Measurements from ENCODE around the gene SLC7A8. TPM values are rescaled to one million over a fixed set of nuclear protein-coding genes. Genes with fewer than 3 reads are reported as not detected.

SLC7A8 gene
- total RNA-seq, 2 experiments from 2014 or later: 1.5 to 1.9 TPM

GRCh38 chr14:23093526-23093925 lies 89.9 kb downstream of the SLC7A8 start:
- POLR2A ChIA-PET: interaction anchor here (2.6 to 2.7 kb wide), 2 partner anchors 8 to 16 kb away, joined by 12 to 13 read pairs; no protein-coding TSS in a partner anchor
- CTCF ChIA-PET: interaction anchor here (1.4 to 5.2 kb wide), 6 partner anchors 13 to 134 kb away, joined by 4 to 56 read pairs (median 16); no protein-coding TSS in a partner anchor
- no peak for TF ChIP-seq CTCF (IDR thresholded peaks at IDR 0.05)

GRCh38 chr14:23093104-23093503 lies 90.4 kb downstream of the SLC7A8 start:
- Mint-ChIP-seq H3K27me3 (no peaks in the 10 kb centered on the region), H3K4me3 (no peak overlapping the region), H3K36me3 (ENCODE audit: low read depth) (peaks cover 39% of the 10 kb centered on the region), H3K27ac (no peak overlapping the region), H3K4me1 (ENCODE audit: low read depth) (peaks cover 38% of the 10 kb centered on the region), H3K9me3 (no peaks in the 10 kb centered on the region)
- POLR2A ChIA-PET: no interaction called here
- intact Hi-C loops (cut with micrococcal nuclease): no loop called here
- DNase-seq (no peak), ATAC-seq (no peak)
- no peak for TF ChIP-seq CTCF (IDR thresholded peaks at IDR 0.05)
- CTCF ChIA-PET: interaction anchor here (0.7 to 8.6 kb wide), 8 partner anchors 12 to 107 kb away, joined by 3 to 84 read pairs (median 6); partner anchors contain the start of gene CDH24

More at GRCh38 chr14:23093526-23093925, 89.9 kb downstream of the SLC7A8 start:
- DNase-seq: no peak
- no peak overlapping the region for H3K27ac Mint-ChIP-seq
- H3K4me1 Mint-ChIP-seq (ENCODE audit: low read depth): peaks cover 38% of the 10 kb centered on the region
- no peaks in the 10 kb centered on the region for H3K9me3 Mint-ChIP-seq
- peaks cover 42% of the 10 kb centered on the region for H3K36me3 Mint-ChIP-seq (ENCODE audit: low read depth)
- no peaks in the 10 kb centered on the region for H3K27me3 Mint-ChIP-seq
- intact Hi-C loops (cut with micrococcal nuclease): no loop called here
- no peak for ATAC-seq
- no peak overlapping the region for H3K4me3 Mint-ChIP-seq

GRCh38 chr14:23091294-23092225 lies 91.9 kb downstream of the SLC7A8 start:
- H3K27ac Mint-ChIP-seq: no peak overlapping the region
- intact Hi-C loops (cut with micrococcal nuclease): no loop called here

GRCh38 chr14:23090254-23090636 lies 93.2 kb downstream of the SLC7A8 start:
- no peaks in the 10 kb centered on the region for H3K27me3 Mint-ChIP-seq
- no peak overlapping the region for H3K27ac Mint-ChIP-seq
- POLR2A ChIA-PET: interaction anchor here (2.9 to 3.0 kb wide), 2 partner anchors 8 to 13 kb away, joined by 10 read pairs; no protein-coding TSS in a partner anchor

More at GRCh38 chr14:23091294-23092225, 91.9 kb downstream of the SLC7A8 start:
- Mint-ChIP-seq H3K27me3 (no peaks in the 10 kb centered on the region), H3K36me3 (ENCODE audit: low read depth) (peaks cover 37% of the 10 kb centered on the region), H3K9me3 (no peaks in the 10 kb centered on the region), H3K4me1 (ENCODE audit: low read depth) (peaks cover 36% of the 10 kb centered on the region), H3K4me3 (no peak overlapping the region)
- CTCF ChIA-PET: interaction anchor here (0.6 to 8.6 kb wide), 12 partner anchors 10 to 512 kb away, joined by 3 to 84 read pairs (median 6); partner anchors contain the start of gene CDH24
- TF ChIP-seq CTCF (IDR thresholded peaks at IDR 0.05): no peak
- no peak for ATAC-seq
- POLR2A ChIA-PET: interaction anchor here (0.6 to 3.0 kb wide), 5 partner anchors 10 to 1796 kb away, joined by 3 to 10 read pairs (median 4); no protein-coding TSS in a partner anchor
- DNase-seq: no peak

More at GRCh38 chr14:23090254-23090636, 93.2 kb downstream of the SLC7A8 start:
- no peak for ATAC-seq
- TF ChIP-seq CTCF (IDR thresholded peaks at IDR 0.05): no peak
- CTCF ChIA-PET: interaction anchor here (1.0 to 8.6 kb wide), 8 partner anchors 9 to 96 kb away, joined by 3 to 84 read pairs (median 3); no protein-coding TSS in a partner anchor
- intact Hi-C loops (cut with micrococcal nuclease): no loop called here
- H3K4me1 Mint-ChIP-seq (ENCODE audit: low read depth): peaks cover 46% of the 10 kb centered on the region
- H3K36me3 Mint-ChIP-seq (ENCODE audit: low read depth): peaks cover 43% of the 10 kb centered on the region
- no peaks in the 10 kb centered on the region for H3K9me3 Mint-ChIP-seq
- no peak for DNase-seq
- no peak overlapping the region for H3K4me3 Mint-ChIP-seq
